ENCODE measurements around the gene SEPHS1.
"Not testable (repeated sequence)": the region's sequence is repeated elsewhere in the genome, so short reads cannot be mapped to it uniquely, and the experiment has no call there.

Gene SEPHS1

GRCh38 chr10:13356392-13356791 lies 8.3 kb upstream of the SEPHS1 start:
- no peak for DNase-seq

- no peak for DNase-seq
These were observed 6.7 kb upstream of the SEPHS1 start for GRCh38 chr10:13354783-13355182.

- DNase-seq, result peak; percentile 49
These were observed 4.4 kb upstream of the SEPHS1 start for GRCh38 chr10:13352519-13352918.

- no peak for DNase-seq
These were observed 3.3 kb upstream of the SEPHS1 start for GRCh38 chr10:13351340-13351915.

- DNase-seq, result peak; percentile 54
These were observed 1.6 kb upstream of the SEPHS1 start for GRCh38 chr10:13349463-13350274.

GRCh38 chr10:13347500-13348156 lies 465 bp downstream of the SEPHS1 start:
- DNase-seq, result peak; percentile 86

GRCh38 chr10:13347043-13347499 lies 1.0 kb downstream of the SEPHS1 start:
- peak; percentile 52 for DNase-seq

- DNase-seq, result peak; percentile 35
These were observed 1.6 kb downstream of the SEPHS1 start for GRCh38 chr10:13346283-13347042.

- no peak for DNase-seq
These were observed 7.3 kb downstream of the SEPHS1 start for GRCh38 chr10:13340626-13341376.

GRCh38 chr10:13340068-13340467 lies 8.0 kb downstream of the SEPHS1 start:
- DNase-seq, result peak; percentile 31

GRCh38 chr10:13338390-13339110 lies 9.5 kb downstream of the SEPHS1 start:
- no peak for DNase-seq

- no peak for DNase-seq
These were observed 10.3 kb downstream of the SEPHS1 start for GRCh38 chr10:13337827-13338196.

- no peak for DNase-seq
These were observed 10.8 kb downstream of the SEPHS1 start for GRCh38 chr10:13337128-13337826.

GRCh38 chr10:13335881-13336280 lies 12.2 kb downstream of the SEPHS1 start:
- no peak for DNase-seq

GRCh38 chr10:13334556-13334955 lies 13.5 kb downstream of the SEPHS1 start:
- DNase-seq, result no peak

GRCh38 chr10:13331646-13332045 lies 16.4 kb downstream of the SEPHS1 start:
- no peak for DNase-seq

- DNase-seq, result not testable (repeated sequence)
These were observed 17.1 kb downstream of the SEPHS1 start for GRCh38 chr10:13330980-13331379.

GRCh38 chr10:13329565-13329964 lies 18.5 kb downstream of the SEPHS1 start:
- DNase-seq, result no peak

GRCh38 chr10:13328613-13329012 lies 19.5 kb downstream of the SEPHS1 start:
- no peak for DNase-seq

GRCh38 chr10:13328126-13328525 lies 20.0 kb downstream of the SEPHS1 start:
- DNase-seq, result no peak

- DNase-seq, result no peak
These were observed 20.6 kb downstream of the SEPHS1 start for GRCh38 chr10:13327534-13327933.

All from hematopoietic multipotent progenitor cell treated with erythropoietin and hydrocortisone succinate and interleukin-3 and kit ligand, for 6 days (in vitro differentiated cells).